CD4-positive, alpha-beta T cell (primary cell): ENCODE measurements around the gene TUBAL3. TPM values are rescaled to one million over a fixed set of nuclear protein-coding genes. Genes with fewer than 3 reads are reported as not detected.

Source experiments
- ATAC-seq: fragments of 200-7000 bp; cut with Tn5 transposase; one replicate; pipeline ENCODE4 v1.10.0; 2022; ENCODE audit warnings: mild to moderate bottlenecking; ENCODE audit not compliant: poor library complexity
- CTCF ChIA-PET: fragments of 350-600 bp; sonication (Branson Sonifier 250); formaldehyde crosslinking; loops from one replicate; lab custom pipeline; 2021; ENCODE audit warnings: antibody characterized with exemption, inconsistent platforms; lab: Charles Lee
- POLR2A ChIA-PET: fragments of 350-600 bp; sonication (Branson Sonifier 250); formaldehyde crosslinking; loops from one replicate; lab custom pipeline; 2021; ENCODE audit warnings: antibody characterized with exemption, inconsistent platforms; lab: Charles Lee
- DNase-seq, 14 experiments: peaks; one replicate each; pipeline ENCODE4 v3.0.0-alpha.2; 2013 to 2020; ENCODE audit warnings: mixed read lengths in 2 of 14
- H3K27ac ChIP-seq, 2 donors: one replicate each; pipeline versions ENCODE4 v1.5.1 to v1.7.0; 2013; ENCODE audit warnings: low read length in 2 of 2, low read depth in 1 of 2, mild to moderate bottlenecking in 1 of 2
- H3K27me3 ChIP-seq, 2 experiments: 1 replicate in 1 of 2; 2 replicates in 1 of 2; pipeline versions ENCODE4 v1.6.1 to v1.7.0; 2013; ENCODE audit warnings: low read length in 2 of 2, control low read depth in 1 of 2, mild to moderate bottlenecking in 1 of 2, moderate library complexity in 1 of 2; ENCODE audit not compliant: insufficient read depth in 2 of 2, control insufficient read depth in 1 of 2
- H3K36me3 ChIP-seq: one replicate; pipeline ENCODE4 v1.6.1; 2013; ENCODE audit warnings: low read length, control low read depth; ENCODE audit not compliant: insufficient read depth
- H3K4me1 ChIP-seq: one replicate; pipeline ENCODE4 v1.6.1; 2013; ENCODE audit warnings: low read length, control low read depth; ENCODE audit not compliant: insufficient read depth
- H3K4me3 ChIP-seq: one replicate; pipeline ENCODE4 v1.5.1; 2013; ENCODE audit warnings: mild to moderate bottlenecking, low read length, moderate library complexity
- H3K9me3 ChIP-seq, 2 experiments: 1 replicate in 1 of 2; 2 replicates in 1 of 2; pipeline versions ENCODE4 v1.6.1 to v1.7.0; 2013; ENCODE audit warnings: low read length in 2 of 2, mild to moderate bottlenecking in 2 of 2, control low read depth in 1 of 2, moderate library complexity in 1 of 2; ENCODE audit not compliant: control insufficient read depth in 1 of 2, insufficient read depth in 1 of 2
- H3K27ac Mint-ChIP-seq: one replicate; pipeline ENCODE4 v1.8.0; 2020; ENCODE audit warnings: mixed read lengths
- H3K27me3 Mint-ChIP-seq: one replicate; pipeline ENCODE4 v1.8.0; 2021; ENCODE audit warnings: mixed read lengths
- H3K36me3 Mint-ChIP-seq: one replicate; pipeline ENCODE4 v1.8.0; 2021; ENCODE audit warnings: low read depth, mixed read lengths
- H3K4me1 Mint-ChIP-seq: one replicate; pipeline ENCODE4 v1.8.0; 2021; ENCODE audit warnings: low read depth, mixed read lengths
- H3K4me3 Mint-ChIP-seq: one replicate; pipeline ENCODE4 v1.8.0; 2020; ENCODE audit warnings: mild to moderate bottlenecking, mixed read lengths
- H3K9me3 Mint-ChIP-seq: one replicate; pipeline ENCODE4 v1.8.0; 2020; ENCODE audit warnings: mixed read lengths
- CTCF ChIP-seq: fragments of 200-600 bp; IDR thresholded peaks from one replicate; pipeline ENCODE4 v1.8.0; 2022; ENCODE audit warnings: antibody characterized with exemption, mild to moderate bottlenecking
- intact Hi-C, 2 experiments: fragments of 100-400 bp; cut with DNase I in 1 of 2; cut with micrococcal nuclease in 1 of 2; formaldehyde crosslinking; loops; one replicate each; pipeline versions ENCODE4 v1.15.1 to v1.9.0; 2023 to 2025; cut with DNase I, micrococcal nuclease
- total RNA-seq, 174 experiments: library from RNA in 2 of 174; stranded (reverse) in 2 of 174; gene quantifications; one replicate each; pipeline ENCODE4 v1.2.3 and lab custom pipeline; 2021 to 2026

TUBAL3 gene
- total RNA-seq, 2 experiments from 2014 or later = not detected

GRCh38 chr10:5428133-5428532 lies 23.5 kb upstream of the TUBAL3 start:
- Histone ChIP-seq H3K36me3 (no peaks in the 10 kb centered on the region), H3K27me3 (no peaks in the 10 kb centered on the region), H3K9me3 (no peaks in the 10 kb centered on the region), H3K4me1 (no peaks in the 10 kb centered on the region), H3K27ac (no peak overlapping the region), H3K4me3 (no peak overlapping the region)
- TF ChIP-seq CTCF = no peak
- Mint-ChIP-seq H3K4me1 (no peaks in the 10 kb centered on the region), H3K4me3 (no peak overlapping the region), H3K9me3 (no peaks in the 10 kb centered on the region), H3K27ac (no peak overlapping the region), H3K36me3 (no peaks in the 10 kb centered on the region), H3K27me3 (no peaks in the 10 kb centered on the region)
- ATAC-seq (no peak), DNase-seq (no peak)
- intact Hi-C loops = no loop called here
- ChIA-PET CTCF (interaction anchor here (1.0 to 1.2 kb wide), 2 partner anchors 10 to 579 kb away, joined by 3 read pairs; no protein-coding TSS in a partner anchor), POLR2A (no interaction called here)

GRCh38 chr10:5424751-5425150 lies 20.1 kb upstream of the TUBAL3 start:
- H3K4me3 Mint-ChIP-seq = no peak overlapping the region
- Histone ChIP-seq H3K9me3 (no peaks in the 10 kb centered on the region), H3K4me1 (no peaks in the 10 kb centered on the region), H3K27me3 (no peaks in the 10 kb centered on the region), H3K27ac (no peak overlapping the region), H3K4me3 (no peak overlapping the region), H3K36me3 (no peaks in the 10 kb centered on the region)
- no peaks in the 10 kb centered on the region for H3K36me3 Mint-ChIP-seq
- no peak for TF ChIP-seq CTCF
- H3K27ac Mint-ChIP-seq = no peak overlapping the region
- intact Hi-C loops = no loop called here
- H3K27me3 Mint-ChIP-seq = no peaks in the 10 kb centered on the region
- H3K9me3 Mint-ChIP-seq = no peaks in the 10 kb centered on the region
- ChIA-PET POLR2A (no interaction called here), CTCF (interaction anchor here (1.1 to 1.5 kb wide), 3 partner anchors 9 to 575 kb away, joined by 4 to 6 read pairs (median 4); no protein-coding TSS in a partner anchor)
- H3K4me1 Mint-ChIP-seq = no peaks in the 10 kb centered on the region
- DNase-seq (no peak), ATAC-seq (no peak)

- Histone ChIP-seq H3K4me3 (no peak overlapping the region), H3K4me1 (no peaks in the 10 kb centered on the region), H3K27me3 (no peaks in the 10 kb centered on the region), H3K36me3 (no peaks in the 10 kb centered on the region), H3K27ac (no peak overlapping the region), H3K9me3 (no peaks in the 10 kb centered on the region)
- intact Hi-C loops = no loop called here
- ATAC-seq (no peak), DNase-seq (no peak)
- H3K27me3 Mint-ChIP-seq = no peaks in the 10 kb centered on the region
- peaks cover 8% of the 10 kb centered on the region for H3K9me3 Mint-ChIP-seq
- no peaks in the 10 kb centered on the region for H3K4me1 Mint-ChIP-seq
- ChIA-PET CTCF (no interaction called here), POLR2A (no interaction called here)
- H3K36me3 Mint-ChIP-seq = peaks cover 6% of the 10 kb centered on the region
- no peak for TF ChIP-seq CTCF
- H3K4me3 Mint-ChIP-seq = no peak overlapping the region
- H3K27ac Mint-ChIP-seq = no peak overlapping the region
Observed at GRCh38 chr10:5423771-5424170, 19.1 kb upstream of the TUBAL3 start.
